Bronchial epithelial cell (primary cell): Measurements from ENCODE around the gene WBP4. TPM values are rescaled to one million over a fixed set of nuclear protein-coding genes. Genes with fewer than 3 reads are reported as not detected.
A peak's percentile ranks its signal among the peaks of the same experiment; 100 is the strongest.

Experiments used
- DNase-seq: peaks from one replicate; pipeline ENCODE4 v3.0.0-alpha.2; 2010; ENCODE audit warnings: low read depth
- FAIRE-seq: peaks from 2 replicates; lab custom pipeline; 2011; peaks lifted over from hg19 to GRCh38; lab: Jason Lieb, UNC
- H3K27me3 ChIP-seq: 2 replicates; pipeline ENCODE4 v1.5.1; 2011; ENCODE audit warnings: low read length; ENCODE audit not compliant: control insufficient read depth, insufficient read depth
- H3K36me3 ChIP-seq: 2 replicates; pipeline ENCODE4 v1.5.1; 2011; ENCODE audit warnings: low read length; ENCODE audit not compliant: control insufficient read depth, insufficient read depth
- H3K4me3 ChIP-seq: 2 replicates; pipeline ENCODE4 v1.5.1; 2011; ENCODE audit warnings: mild to moderate bottlenecking, low read depth, low read length, control low read depth
- CTCF ChIP-seq: IDR thresholded peaks from 2 replicates; pipeline ENCODE4 v1.5.1; 2011; ENCODE audit warnings: mild to moderate bottlenecking, moderate library complexity, low read length, control low read depth, inconsistent platforms; ENCODE audit not compliant: insufficient read depth, severe bottlenecking
- total RNA-seq: library from RNA; depleted of rRNA; stranded (reverse); fragments of >200 nt; gene quantifications from 2 replicates; pipeline ENCODE4 v1.2.1, GENCODE V29; 2014

Gene WBP4
- total RNA-seq, 1 donor from 2014 or later, result 6.8 TPM

GRCh38 chr13:41017817-41018601 is 43.3 kb upstream of the WBP4 start:
- Histone ChIP-seq H3K4me3 (peak overlapping the region; percentile 46), H3K27me3 (no peaks in the 10 kb centered on the region), H3K36me3 (no peaks in the 10 kb centered on the region)
- DNase-seq (peak; percentile 78), FAIRE-seq (no peak)
- no peak for TF ChIP-seq CTCF

GRCh38 chr13:41018602-41018948 is 42.7 kb upstream of the WBP4 start:
- DNase-seq, result peak; percentile 31
- no peaks in the 10 kb centered on the region for H3K27me3 ChIP-seq
- no peak for TF ChIP-seq CTCF
- FAIRE-seq, result no peak
- H3K36me3 ChIP-seq, result no peaks in the 10 kb centered on the region
- peak overlapping the region; percentile 46 for H3K4me3 ChIP-seq

GRCh38 chr13:41019011-41019487 is 42.3 kb upstream of the WBP4 start, which contains the start of gene ELF1:
ELF1 (minus strand) TSS chr13:41019316; CDS start chr13:40982054, 37,262 bp downstream.
- FAIRE-seq (no peak), DNase-seq (peak; percentile 93)
- Histone ChIP-seq H3K4me3 (peak within 1 kb of the TSS; percentile 46), H3K27me3 (no peaks in the 10 kb centered on the region), H3K36me3 (no peaks in the 10 kb centered on the region)
- no peak for TF ChIP-seq CTCF

- TF ChIP-seq CTCF, result no peak
- DNase-seq (no peak), FAIRE-seq (no peak)
- no peaks in the 10 kb centered on the region for H3K27me3 ChIP-seq
- H3K4me3 ChIP-seq, result no peak overlapping the region
- H3K36me3 ChIP-seq, result no peaks in the 10 kb centered on the region
Observed at GRCh38 chr13:41019578-41020347, 41.5 kb upstream of the WBP4 start.

GRCh38 chr13:41025518-41025917 is 35.8 kb upstream of the WBP4 start:
- FAIRE-seq (no peak), DNase-seq (no peak)
- Histone ChIP-seq H3K27me3 (no peaks in the 10 kb centered on the region), H3K36me3 (peaks cover 8% of the 10 kb centered on the region), H3K4me3 (no peak overlapping the region)
- TF ChIP-seq CTCF, result no peak
